Measurements from ENCODE around the gene NEXN. TPM values are rescaled to one million over a fixed set of nuclear protein-coding genes. Genes with fewer than 3 reads are reported as not detected.
A peak's percentile ranks its signal among the peaks of the same experiment; 100 is the strongest.

Gene NEXN
- total and polyA plus RNA-seq, 7 donors, result 31.6 to 541 (median 321) TPM

DNA sequence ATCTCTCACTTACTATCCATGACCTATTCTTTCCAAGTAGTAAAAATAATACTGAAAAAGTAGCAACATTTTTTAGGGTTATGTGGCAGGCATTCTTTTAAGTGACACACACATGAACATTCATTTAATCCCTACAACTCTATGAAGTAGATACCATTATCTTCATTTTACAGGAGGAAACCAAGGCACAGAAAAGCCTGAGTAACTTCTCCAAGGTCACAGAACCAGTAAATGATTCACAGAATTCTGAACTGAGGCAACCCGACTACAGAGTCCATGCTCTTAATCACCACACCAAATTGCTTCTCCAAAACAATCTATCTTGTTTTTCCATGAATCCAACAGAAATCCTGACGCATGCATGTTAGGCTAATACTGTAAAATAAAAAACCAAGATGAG lies 73.0 kb downstream of the NEXN start:
- Histone ChIP-seq H3K27me3 (ENCODE audit: insufficient read depth in 3 of 3, low read length in 2 of 3) (no peaks in the 10 kb centered on the region), H3K27ac (no peak overlapping the region), H3K4me1 (no peaks in the 10 kb centered on the region), H3K4me3 (no peak overlapping the region), H3K9me3 (no peaks in the 10 kb centered on the region), H3K36me3 (ENCODE audit: insufficient read depth in 1 of 2, low read depth in 1 of 2) (peaks cover 27 to 100% of the 10 kb centered on the region in 2 donors)
- intact Hi-C loops (cut with DNase I), result loop anchor here (10.0 kb wide), 2 partner anchors 147 to 237 kb away; no protein-coding TSS in a partner anchor
- DNase-seq, result no peak
- TF ChIP-seq, protein P1, sequence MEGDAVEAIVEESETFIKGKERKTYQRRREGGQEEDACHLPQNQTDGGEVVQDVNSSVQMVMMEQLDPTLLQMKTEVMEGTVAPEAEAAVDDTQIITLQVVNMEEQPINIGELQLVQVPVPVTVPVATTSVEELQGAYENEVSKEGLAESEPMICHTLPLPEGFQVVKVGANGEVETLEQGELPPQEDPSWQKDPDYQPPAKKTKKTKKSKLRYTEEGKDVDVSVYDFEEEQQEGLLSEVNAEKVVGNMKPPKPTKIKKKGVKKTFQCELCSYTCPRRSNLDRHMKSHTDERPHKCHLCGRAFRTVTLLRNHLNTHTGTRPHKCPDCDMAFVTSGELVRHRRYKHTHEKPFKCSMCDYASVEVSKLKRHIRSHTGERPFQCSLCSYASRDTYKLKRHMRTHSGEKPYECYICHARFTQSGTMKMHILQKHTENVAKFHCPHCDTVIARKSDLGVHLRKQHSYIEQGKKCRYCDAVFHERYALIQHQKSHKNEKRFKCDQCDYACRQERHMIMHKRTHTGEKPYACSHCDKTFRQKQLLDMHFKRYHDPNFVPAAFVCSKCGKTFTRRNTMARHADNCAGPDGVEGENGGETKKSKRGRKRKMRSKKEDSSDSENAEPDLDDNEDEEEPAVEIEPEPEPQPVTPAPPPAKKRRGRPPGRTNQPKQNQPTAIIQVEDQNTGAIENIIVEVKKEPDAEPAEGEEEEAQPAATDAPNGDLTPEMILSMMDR (IDR thresholded peaks at IDR 0.05), result no peak
- WGBS, 3 donors, result 61 to 76% (median 71%) methylated on average over 2 of the region's 2 CpGs
- ATAC-seq, result no peak

DNA sequence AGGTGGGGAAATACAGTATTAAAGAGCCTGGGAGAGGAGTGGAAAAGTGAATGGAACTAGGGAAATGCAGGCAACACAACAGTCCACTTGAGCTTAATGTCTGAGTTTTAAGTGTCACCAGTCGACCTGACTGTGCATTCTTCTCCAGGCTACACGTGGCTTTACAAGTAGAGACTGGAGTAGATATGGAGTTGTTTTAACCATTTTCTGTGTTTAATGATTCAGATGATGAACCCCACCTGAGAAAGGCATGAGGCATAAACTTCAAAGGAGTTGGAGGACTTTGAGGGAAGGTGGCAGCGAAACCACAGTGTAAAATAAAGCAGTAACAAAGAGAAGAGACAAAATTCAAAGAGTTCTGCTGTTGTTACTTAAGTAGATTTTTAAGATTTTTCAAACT lies 77.9 kb downstream of the NEXN start:
- intact Hi-C loops (cut with DNase I), result loop anchor here (10.0 kb wide), 2 partner anchors 151 to 241 kb away; no protein-coding TSS in a partner anchor

DNA sequence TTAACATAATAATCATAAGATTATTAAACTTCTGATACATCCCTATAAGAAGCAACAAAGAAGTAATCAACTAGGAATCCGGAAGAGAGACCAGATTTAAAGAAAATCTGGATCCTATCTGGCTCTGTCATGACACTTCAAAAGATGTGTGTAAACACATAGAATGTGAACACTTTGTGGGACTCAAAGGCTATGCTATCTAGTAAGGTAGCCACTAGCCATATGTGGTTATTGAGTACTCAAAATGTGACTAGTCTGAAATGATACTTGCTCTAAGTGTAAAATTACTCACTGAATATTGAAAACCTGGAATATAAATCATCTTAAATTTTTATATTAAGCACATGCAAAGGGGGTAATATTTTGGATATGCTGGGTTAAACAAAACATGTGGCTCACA lies 81.8 kb downstream of the NEXN start:
- Histone ChIP-seq H3K4me1 (peaks cover 42% of the 10 kb centered on the region), H3K9me3 (no peaks in the 10 kb centered on the region), H3K27me3 (ENCODE audit: insufficient read depth in 3 of 3, low read length in 2 of 3) (no peaks in the 10 kb centered on the region), H3K4me3 (no peak overlapping the region), H3K36me3 (ENCODE audit: insufficient read depth in 1 of 2, low read depth in 1 of 2) (peaks cover 5 to 60% of the 10 kb centered on the region in 2 donors), H3K27ac (no peak overlapping the region)
- ATAC-seq, result no peak
- 71 to 83% (median 79%) methylated on average over 1 of the region's 1 CpG for WGBS, 3 donors
- TF ChIP-seq, protein P1 (IDR thresholded peaks at IDR 0.05), result no peak
- no peak for DNase-seq
- intact Hi-C loops (cut with DNase I), result no loop called here

More for the DNA sequence above, 77.9 kb downstream of the NEXN start:
- Histone ChIP-seq H3K27me3 (ENCODE audit: insufficient read depth in 3 of 3, low read length in 2 of 3) (no peaks in the 10 kb centered on the region), H3K36me3 (ENCODE audit: insufficient read depth in 1 of 2, low read depth in 1 of 2) (peaks cover 15 to 95% of the 10 kb centered on the region in 2 donors), H3K9me3 (no peaks in the 10 kb centered on the region), H3K4me1 (peaks cover 25% of the 10 kb centered on the region), H3K27ac (no peak overlapping the region), H3K4me3 (no peak overlapping the region)
- 89 to 92% (median 91%) methylated on average over 3 of the region's 3 CpGs for WGBS, 3 donors
- ATAC-seq (no peak), DNase-seq (no peak)
- TF ChIP-seq, protein P1 (IDR thresholded peaks at IDR 0.05), result no peak

DNA sequence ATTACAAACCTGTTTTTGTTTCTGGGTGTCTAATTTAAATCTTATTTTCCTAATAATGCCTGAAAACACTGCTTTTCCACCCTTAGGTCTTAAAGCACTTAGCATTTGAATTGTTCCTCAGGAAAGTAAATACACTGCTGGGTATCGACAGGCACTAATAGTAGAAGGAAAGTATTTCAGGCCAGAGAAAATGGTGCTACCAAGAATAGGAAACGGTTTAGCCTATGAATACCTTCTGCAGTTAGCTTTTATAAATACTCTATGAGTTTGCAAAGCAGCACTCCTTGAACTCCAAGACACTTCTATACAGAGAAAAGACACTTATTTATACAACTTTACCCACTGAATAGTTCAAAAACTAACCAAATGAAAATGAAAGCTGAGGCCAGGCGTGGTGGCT lies 83.7 kb downstream of the NEXN start:
- intact Hi-C loops (cut with DNase I), result no loop called here
- ATAC-seq, result peak in 2 of 4 donors; percentile 54 to 59
- 56 to 68% (median 58%) methylated on average over 3 of the region's 3 CpGs for WGBS, 3 donors
- Histone ChIP-seq H3K4me3 (no peak overlapping the region), H3K4me1 (peaks cover 61% of the 10 kb centered on the region), H3K27me3 (ENCODE audit: insufficient read depth in 3 of 3, low read length in 2 of 3) (no peaks in the 10 kb centered on the region), H3K9me3 (no peaks in the 10 kb centered on the region), H3K27ac (no peak overlapping the region), H3K36me3 (ENCODE audit: insufficient read depth in 1 of 2, low read depth in 1 of 2) (peaks cover 0 to 41% of the 10 kb centered on the region in 2 donors)
- TF ChIP-seq, protein P1 (IDR thresholded peaks at IDR 0.05), result no peak
- no peak for DNase-seq

DNA sequence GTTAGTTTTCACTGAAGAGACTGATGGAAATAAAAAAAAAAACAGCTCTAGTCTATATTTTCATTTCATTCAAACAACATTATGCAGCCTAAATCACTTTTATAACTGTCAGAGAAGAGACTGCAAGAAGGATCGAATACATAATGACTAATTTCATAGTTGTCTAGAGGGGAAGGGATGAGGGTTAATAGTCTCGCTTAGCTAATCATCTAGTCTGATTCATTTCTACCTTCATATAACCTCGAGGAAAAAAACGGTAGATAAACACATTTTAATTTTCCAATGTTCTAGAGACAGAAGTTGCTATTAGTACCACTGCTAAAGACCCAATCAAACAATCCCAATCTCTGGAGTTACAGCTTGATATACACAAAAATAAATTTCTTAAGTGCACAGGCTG lies 87.0 kb downstream of the NEXN start:
- ATAC-seq, result no peak
- Histone ChIP-seq H3K27ac (peak overlapping the region; percentile 96), H3K4me1 (peaks cover 51% of the 10 kb centered on the region), H3K36me3 (ENCODE audit: insufficient read depth in 1 of 2, low read depth in 1 of 2) (peaks cover 0 to 13% of the 10 kb centered on the region in 2 donors), H3K9me3 (no peaks in the 10 kb centered on the region), H3K4me3 (peak overlapping the region; percentile 83), H3K27me3 (ENCODE audit: insufficient read depth in 3 of 3, low read length in 2 of 3) (no peaks in the 10 kb centered on the region)
- 14 to 17% (median 17%) methylated on average over 4 of the region's 4 CpGs for WGBS, 3 donors
- intact Hi-C loops (cut with DNase I), result loop anchor here in 1 of 2 donors (5.0 kb wide), 1 partner anchor 137 kb away; no protein-coding TSS in a partner anchor
- DNase-seq, result no peak
- TF ChIP-seq, protein P1 (IDR thresholded peaks at IDR 0.05), result no peak

All from psoas muscle (tissue), 8 donors.